T-helper 22 cell (primary cell): ENCODE results near the gene COL10A1.

Experiments
- DNase-seq: peaks from one replicate; pipeline ENCODE4 v3.0.0-alpha.2; 2020; ENCODE audit warnings: low read depth

The COL10A1 gene

GRCh38 chr6:116083052-116083451 is 42.9 kb downstream of the COL10A1 start:
- DNase-seq, result no peak

- no peak for DNase-seq
Measured at GRCh38 chr6:116078945-116079344, 47.0 kb downstream of the COL10A1 start.

GRCh38 chr6:116078522-116078921 is 47.4 kb downstream of the COL10A1 start:
- DNase-seq, result no peak

- no peak for DNase-seq
Measured at GRCh38 chr6:116074732-116075390, 51.1 kb downstream of the COL10A1 start.

GRCh38 chr6:116073765-116074440 is 52.0 kb downstream of the COL10A1 start:
- DNase-seq, result no peak

- DNase-seq, result no peak
Measured at GRCh38 chr6:116072368-116072767, 53.6 kb downstream of the COL10A1 start.

GRCh38 chr6:116070616-116071389 is 55.1 kb downstream of the COL10A1 start:
- no peak for DNase-seq

- DNase-seq, result no peak
Measured at GRCh38 chr6:116070101-116070500, 55.8 kb downstream of the COL10A1 start.
